A204.1 (cell line): ENCODE data around the gene MARCHF4.

ENCODE experiments used
- FAIRE-seq: peaks from 2 replicates; lab custom pipeline; 2012; peaks lifted over from hg19 to GRCh38; lab: Jason Lieb, UNC

The MARCHF4 gene, protein sequence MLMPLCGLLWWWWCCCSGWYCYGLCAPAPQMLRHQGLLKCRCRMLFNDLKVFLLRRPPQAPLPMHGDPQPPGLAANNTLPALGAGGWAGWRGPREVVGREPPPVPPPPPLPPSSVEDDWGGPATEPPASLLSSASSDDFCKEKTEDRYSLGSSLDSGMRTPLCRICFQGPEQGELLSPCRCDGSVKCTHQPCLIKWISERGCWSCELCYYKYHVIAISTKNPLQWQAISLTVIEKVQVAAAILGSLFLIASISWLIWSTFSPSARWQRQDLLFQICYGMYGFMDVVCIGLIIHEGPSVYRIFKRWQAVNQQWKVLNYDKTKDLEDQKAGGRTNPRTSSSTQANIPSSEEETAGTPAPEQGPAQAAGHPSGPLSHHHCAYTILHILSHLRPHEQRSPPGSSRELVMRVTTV

DNA sequence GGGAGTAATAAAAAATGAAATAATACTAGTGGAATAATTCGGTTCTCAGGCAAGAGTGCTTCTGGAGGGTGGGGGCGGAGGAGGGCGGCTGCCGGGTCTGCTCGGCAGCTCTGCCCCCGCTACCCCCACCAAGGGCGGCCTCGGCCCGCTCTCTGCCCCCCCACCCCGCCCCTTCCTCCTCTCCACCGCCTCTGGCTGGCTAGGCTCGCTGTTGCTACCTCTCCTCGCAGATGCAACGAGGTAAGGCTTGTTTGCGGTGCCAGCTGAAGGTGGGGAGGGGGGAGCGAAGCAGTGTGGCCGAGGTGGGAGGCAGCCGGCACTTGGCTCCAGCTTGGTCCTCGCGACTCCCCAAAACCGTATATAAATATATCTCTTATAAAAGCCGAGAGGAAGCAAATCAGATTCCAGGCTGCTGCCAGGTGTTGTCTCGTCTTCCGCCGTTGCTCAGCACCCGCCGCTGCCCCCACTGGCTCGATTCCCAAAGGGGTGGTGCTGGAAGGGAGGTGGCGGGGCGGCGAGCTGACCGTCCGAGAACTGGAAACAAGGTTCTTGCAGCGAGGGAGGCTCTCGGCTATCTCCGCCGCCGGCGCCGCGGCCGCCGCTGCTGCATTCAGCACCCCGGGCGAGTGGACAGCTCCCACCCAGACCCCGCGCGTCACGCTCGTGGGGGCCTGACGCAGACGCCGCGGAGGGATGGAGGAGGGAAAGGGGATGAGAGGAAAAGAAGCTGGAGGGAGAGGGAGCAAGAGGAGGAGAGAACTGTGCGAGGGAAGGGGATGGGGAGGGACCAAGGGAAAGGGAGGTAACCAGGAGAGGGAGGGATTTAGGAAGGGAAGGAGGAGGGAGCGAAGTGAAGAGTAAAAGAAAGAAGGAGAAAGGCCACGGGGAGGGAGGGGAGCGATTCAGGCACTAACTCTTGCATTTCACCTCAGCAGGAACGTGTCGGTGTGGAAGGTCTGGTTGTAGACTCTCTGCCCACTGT is at the start of gene MARCHF4:
TSS of gene MARCHF4 (minus strand) at position 763 of the 982 bp plus-strand sequence. CDS start 2,223 bp downstream, outside the sequence.
- FAIRE-seq = no peak

DNA sequence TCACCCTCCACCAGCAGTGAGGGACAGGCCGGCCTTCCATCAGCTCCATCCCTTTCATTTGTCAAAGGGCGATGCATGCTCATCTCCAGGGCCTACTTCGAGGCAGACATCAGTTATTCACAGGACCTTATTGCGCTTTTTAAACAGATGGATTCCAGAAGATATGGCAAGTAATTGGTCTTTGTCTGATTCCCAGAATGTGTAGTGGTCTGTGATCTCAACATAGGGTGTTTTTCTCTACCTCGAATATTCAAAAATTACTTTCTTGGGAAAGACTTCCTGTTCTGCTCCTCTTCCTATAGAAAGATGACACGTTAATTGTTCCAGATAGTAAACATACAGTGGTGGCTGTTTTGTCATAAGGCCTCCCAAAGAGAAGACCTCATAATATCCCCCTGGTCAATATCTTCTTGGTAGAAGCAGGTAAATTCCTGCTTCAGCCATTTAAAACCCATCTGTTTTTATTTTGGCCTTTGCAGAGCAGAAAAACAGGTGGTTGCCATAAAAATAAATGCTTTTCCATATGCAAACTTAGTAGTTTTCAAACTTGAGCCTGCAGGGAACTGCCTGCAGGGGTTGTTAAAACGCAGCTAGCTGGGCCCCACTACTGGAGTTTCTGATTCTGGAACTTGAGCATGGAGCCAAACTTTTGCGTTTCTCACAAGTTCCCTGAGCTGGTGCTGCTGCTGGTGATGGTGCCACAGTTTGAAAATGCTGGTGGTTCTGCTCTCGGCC is 48.3 kb upstream of the MARCHF4 start:
- no peak for FAIRE-seq

DNA sequence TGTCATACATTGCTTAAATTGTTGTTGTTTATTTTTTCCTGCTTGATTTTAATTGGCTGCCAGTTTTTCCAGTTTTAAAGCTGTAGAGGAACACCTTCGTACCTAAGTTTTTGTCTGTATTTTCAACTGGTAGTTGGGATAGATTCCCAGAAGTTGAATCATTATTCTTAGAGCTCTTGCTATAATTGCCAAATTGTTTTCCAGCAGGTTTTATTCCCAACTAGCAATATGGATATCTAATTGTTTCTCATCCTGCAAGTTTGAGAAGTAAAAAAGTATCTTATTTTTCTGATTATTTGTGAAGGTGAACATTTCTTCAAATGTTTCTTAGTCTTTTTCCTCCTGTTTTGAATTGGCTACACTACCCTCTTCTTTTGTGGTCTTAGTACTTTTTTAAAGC is 46.7 kb upstream of the MARCHF4 start:
- FAIRE-seq = no peak

DNA sequence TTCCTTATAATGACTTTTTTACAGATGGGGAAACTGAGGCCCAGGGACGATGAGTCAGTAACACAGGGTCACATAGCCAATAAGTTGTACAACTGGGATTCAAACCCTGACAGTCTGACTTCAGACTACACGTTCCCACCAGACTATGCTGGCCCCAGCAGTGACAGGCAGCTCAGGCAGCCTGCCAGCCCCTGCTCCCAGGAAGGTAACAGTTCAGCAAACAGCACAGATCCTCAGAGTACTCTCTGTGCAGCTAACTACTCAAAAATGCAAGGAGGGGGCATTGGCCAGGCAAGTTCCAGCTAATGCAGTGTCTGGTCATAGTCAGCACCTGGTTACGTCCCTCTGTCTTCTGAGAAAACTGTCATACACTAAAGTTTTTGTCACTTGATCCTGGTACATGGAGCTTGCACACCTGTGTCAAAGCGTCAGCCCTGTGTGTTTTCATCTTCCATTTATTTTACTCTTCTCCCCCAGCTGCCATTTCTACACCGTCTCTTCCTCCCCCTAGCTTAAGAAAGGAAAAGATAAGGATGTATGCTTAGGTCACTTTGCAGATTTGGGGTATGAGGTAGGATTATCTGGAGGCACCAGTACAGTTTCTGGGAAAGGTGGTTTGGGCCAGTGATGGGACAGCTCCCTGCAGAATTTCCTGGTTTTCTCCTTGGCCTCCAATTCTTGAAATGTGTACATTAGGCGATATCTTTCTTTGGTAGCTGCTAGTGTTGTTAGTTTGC is 44.5 kb upstream of the MARCHF4 start:
- no peak for FAIRE-seq

DNA sequence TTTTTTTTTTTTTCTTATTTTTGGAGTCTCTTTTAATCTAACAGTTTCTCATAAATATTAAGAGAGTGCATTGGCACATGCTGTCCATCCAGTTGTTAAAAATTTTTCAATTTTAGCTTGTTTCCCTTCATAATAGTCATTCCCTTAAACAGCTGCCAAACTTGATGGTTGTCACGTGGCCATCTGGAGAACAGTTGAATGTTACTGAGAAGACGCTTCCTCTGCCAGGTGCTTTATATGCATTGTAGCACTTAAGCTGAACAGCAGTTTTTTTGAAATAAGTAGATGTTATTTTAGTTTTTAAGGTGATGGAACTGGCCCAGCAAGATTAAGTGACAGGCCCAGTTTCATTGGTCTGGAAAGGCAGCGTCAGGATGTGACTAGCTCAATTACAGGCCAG is 43.3 kb upstream of the MARCHF4 start:
- no peak for FAIRE-seq

DNA sequence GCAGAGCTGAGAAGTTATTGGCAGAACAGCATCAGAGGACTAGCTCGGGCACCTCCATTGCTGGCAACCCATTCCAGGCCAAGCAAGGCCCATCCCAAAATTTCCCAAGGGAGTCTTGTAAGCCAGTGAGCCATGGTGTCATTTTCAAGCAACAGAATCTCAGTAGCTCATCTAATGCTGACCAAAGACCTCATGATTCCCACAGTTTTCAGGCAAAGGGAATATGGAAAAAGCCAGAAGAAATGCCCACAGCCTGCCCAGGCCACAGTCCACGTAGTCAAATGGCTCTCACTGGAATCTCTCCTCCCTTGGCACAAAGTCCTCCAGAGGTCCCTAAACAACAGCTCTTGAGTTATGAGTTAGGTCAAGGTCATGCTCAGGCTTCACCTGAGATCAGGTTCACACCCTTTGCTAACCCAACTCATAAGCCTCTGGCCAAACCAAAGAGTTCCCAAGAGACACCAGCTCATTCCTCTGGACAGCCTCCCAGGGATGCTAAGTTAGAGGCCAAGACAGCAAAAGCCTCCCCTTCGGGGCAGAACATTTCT is 42.6 kb upstream of the MARCHF4 start:
- no peak for FAIRE-seq

DNA sequence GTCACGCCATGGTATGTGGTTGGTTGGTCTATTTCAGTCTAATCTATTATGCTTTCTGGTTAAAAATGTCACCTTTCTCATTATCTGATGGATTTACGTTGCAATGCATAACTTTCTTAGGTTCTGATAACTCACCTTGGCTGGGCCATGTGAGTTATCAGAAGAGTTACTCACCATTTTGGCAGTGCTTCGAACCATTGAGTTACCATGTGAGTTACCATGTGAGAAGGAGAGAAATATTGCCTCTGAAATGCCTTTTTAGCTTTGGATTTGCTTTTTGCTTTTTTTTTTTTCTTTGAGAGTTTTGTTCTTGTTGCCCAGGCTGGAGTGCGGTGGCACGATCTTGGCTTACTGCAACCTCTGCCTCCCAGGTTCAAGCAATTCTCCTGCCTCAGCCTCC is 41.6 kb upstream of the MARCHF4 start:
- no peak for FAIRE-seq

DNA sequence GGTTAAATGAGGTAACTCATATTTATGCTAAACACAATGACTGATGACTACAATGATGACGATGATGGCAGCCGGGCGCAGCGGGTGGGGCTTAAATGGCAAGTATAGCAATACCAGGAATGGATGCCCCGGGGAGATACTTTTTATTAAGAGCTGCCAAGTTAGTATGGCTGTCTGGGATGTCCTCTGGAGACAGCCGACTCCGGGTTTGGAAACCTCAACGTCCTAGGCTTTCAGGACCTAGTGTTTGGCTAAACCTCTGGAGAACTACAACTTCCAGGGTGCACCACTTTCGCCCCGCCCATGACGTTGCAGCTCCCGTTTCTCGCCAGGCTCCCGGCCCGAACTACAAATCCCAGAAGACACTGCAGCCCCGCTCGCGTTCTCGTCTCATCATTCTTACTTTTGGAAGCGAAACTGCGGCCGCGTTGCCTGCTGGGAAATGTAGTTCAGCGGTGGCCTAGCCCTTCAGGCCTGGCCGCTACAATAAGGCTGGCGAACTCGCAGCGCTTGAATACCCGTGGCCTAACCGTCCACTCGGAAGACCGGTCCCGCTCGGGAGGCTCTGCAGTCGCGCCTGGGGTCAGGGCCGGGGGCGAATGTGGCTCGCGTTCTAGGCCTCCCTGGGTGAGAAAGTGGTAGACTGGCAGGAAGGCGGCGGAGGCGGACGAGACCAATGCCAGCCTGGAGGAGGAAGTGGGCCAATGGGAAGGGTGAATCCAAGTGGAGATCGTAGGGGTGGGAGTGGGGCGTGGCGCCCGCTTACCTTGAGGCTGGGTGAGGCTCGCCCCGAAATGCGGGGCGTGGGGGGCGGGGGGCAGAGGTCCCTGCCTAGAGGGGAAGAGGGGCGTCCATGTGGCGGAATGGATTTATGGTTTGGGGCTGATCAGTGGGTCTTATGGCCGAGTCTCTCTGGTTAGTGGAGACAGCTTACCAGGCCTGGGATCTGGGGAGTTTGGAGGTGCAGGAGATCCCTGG is 40.0 kb upstream of the MARCHF4 start, which contains the start of gene SMARCAL1:
TSS of gene SMARCAL1 (plus strand) at position 463 of the 978 bp plus-strand sequence. CDS start 2,221 bp downstream, outside the sequence.
- FAIRE-seq = peak; percentile 94

DNA sequence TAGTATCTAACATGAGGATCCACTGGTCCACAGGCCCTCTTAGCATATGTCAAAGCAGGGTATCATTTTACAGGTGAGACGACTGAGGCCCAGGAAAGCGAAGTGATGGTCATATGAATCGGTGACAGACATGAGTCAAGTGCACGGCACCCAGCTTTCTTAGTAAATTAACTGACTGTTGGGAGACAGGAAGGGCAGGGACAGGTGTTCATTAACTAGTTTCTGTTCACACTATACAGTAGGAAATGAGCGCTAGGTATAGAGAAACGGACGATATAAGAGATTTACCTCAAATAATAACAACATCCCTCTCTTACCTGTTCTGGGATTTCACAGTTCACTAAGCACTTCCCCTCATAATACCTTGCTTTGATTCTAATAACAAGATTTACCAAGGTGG is 38.3 kb upstream of the MARCHF4 start:
- FAIRE-seq = no peak

DNA sequence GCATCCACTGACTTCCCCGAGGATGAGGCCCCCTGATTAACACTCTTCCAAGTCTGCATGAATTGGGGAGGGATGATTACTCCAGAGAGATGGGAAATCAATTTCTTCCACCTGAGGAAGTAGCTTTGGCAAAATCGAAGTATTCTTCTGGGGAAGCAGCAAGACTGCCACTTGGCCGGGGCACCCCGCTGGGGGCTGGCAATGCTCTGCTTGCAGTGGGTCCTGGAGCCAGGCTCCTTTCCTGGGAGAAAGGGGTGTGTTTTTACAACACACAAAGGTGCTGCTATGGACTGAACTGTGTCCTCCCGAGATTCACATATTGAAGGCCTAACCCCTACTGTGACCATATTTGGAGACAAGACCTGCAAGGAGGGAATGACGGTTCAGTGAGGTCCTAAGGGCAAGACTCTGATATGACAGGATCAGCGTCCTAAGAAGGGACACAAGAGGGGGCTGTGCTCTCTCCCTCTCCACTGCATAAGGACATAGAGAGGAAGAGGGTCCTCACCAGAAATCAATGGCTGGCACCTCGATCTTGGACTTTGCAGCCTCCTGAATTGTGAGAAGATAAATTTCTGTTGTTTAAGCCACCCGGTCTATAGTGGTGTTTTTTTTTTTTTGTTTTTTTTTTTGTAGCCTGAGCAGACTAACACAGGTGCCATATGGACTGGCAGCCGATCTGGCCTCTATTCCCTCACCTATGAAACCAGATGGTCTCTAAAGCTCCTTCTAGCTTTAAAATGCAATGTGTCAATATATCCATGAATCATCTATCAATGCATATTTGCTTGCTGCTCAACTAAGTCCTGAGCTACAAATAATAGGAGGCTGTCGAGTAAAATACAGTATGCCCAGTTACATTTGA is 36.4 kb upstream of the MARCHF4 start:
- no peak for FAIRE-seq

DNA sequence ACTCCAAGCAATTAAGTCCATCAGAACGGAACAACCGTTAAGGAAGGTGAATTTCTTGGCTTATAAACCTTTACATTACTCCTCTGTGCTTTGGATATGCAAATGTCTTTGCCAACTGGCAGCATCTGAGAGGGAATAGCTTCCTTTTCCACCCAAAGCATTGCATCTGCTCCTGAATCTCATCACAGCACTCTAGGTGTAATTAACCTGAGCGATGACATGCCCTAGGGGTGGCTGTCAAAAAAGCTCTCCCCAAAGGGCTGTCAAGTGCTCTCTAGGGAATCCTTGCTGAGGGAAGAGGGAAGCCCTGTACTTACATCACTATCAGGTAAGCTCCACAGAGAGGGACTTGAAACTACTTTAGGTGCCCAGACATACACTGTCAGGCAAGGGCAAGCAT is 34.5 kb upstream of the MARCHF4 start:
- no peak for FAIRE-seq

DNA sequence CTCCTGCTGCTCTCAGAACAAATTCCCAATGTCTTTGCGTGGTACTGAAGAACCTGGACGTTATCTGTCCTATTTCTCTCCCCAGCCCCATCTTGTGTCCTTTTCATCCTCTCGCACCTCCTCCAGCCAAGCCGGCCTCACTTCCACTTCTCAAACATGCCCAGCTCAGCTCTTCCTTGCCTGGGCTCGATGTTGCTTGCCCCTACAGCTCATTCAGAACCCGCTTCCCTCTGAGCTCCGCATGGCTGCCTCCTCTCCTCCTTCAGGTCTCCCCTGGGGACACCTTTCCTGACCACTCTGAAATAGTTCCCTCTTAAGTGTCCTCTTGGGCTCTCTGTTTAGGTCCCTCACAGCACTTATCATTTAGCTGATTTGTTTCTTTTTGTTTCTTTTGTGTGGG is 33.3 kb upstream of the MARCHF4 start:
- FAIRE-seq = no peak

DNA sequence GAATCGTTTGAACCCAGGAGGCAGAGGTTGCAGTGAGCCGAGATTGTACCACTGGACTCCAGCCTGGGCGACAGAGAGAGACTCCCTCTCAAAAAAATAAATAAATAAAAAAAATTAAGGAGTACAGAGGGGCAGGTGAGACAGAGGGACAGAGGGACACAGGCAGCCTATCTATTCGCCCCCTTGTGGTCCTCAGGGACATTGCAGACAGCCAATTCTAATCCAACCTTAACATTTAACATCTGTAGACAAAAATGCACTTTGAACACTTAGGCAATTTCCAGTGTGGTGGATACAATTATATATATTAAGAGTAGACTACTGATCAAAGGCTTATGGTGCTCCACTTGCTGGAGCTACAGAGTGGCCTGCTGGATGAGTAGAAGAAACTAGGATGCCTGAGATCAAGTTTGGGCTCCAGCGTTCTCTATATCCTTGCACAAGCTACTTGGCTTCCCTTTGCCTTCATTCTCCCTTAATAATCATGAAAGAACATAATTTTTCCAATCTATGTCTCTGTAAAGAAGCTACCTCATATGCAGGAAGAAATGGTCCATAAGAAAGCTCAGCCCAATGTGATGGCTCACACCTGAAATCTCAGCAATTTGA is 31.8 kb upstream of the MARCHF4 start:
- no peak for FAIRE-seq

DNA sequence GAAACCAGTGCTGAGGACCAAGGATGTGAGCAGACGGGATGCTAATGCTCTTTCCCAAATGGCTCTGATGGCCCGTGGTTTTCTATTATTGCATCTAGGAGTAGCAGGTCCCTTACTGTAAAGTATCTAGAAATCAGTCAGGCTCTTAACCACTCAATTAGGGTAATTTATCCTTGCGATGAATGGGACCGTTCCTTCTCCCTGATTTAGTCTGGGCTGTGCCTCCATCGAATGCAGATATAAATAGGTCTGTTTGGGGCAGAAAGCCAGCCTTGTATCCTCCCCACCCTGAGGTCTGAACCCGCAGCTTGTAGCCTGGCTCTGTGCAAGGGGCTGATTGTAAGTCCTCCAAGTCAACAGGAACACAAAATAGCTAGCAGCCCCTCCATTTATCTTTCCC is 30.5 kb upstream of the MARCHF4 start:
- no peak for FAIRE-seq

DNA sequence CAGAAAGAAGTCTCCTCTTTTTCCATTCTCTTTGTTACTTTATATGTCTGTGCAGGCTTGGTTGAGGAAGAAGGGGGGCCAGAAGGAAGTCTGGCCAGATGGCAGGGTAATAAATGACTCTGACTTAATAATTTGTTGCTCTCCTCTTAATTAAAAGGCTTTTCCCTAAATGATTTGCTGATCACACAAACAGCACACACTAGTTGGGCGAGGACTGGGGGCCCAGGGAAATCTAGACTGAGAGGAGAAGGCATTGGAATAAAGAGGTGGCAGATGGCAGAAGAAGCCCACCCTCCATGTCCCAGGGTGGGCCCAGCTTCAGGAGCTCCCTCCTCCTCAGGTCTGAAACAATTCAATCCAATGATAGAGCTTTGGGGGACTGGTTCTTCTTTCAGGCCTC is 27.3 kb upstream of the MARCHF4 start:
- FAIRE-seq = no peak

DNA sequence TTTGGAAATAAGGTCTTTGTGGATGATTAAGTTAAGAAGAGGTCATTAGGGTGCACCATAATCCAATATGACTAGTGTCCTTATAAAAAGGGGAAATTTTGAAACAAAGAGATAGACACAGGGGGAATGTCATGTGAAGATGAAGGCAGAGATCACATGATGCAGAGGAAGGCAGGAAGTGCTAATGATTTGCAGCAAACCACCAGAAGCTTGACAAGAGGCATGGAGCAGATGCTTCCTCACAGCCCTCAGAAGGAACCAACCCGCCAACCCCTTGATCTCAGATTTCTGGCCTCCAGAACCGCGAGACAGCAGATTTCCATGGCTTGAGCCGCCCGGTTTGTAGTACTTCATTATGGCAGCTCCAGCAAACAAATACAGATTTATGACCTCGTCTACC is 22.6 kb upstream of the MARCHF4 start:
- no peak for FAIRE-seq

DNA sequence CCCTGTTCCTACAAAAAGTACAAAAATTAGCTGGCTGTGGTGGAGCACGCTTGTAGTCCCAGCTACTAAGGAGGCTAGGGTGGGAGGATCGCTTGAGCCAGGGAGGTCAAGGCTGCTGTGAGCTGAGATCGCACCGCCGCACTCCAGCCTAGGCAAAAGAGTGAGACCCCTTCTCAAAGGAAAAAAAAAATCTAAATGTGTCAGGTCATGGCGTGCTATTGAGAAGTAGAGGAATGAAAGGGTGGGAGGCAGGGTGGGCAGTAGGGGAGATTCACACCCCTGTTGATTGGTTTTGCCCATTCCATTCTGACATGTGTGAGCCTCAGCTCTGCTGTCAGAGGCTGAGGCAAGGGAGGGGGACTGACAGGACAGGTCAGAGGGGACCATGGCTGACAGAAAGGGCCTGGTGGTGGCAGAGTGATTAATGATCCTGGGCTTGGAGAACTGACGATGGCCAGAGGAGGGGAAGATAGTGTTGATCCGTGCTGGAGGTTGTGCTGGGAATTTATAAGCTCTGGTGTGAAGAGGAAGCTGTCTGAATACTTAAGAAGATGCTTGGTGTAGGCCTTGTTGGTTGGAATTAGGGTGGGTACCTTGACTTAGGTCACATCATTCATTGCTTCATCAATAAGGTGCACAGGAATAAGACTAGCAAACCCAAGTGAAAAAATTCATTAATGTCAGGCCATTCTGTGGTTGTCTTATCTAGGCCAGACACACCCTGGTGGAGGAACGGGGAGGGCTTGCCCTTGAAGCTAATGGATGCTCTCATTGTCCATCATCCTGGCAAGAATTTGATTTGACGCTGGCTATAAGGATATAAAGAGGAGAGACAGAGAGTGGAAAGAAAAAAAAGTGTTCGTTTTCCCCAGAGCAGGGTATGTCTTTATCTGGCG is 20.9 kb upstream of the MARCHF4 start:
- FAIRE-seq = no peak
